Coronary artery (tissue), 2 donors: Measurements from ENCODE around the gene CFAP45.

Experiments
- DNase-seq: peaks from one replicate; pipeline ENCODE4 v3.0.0-alpha.2; 2017; ENCODE audit warnings: low spot score
- H3K27ac ChIP-seq, 2 donors: fragments of 200-600 bp; sonication (generic); one replicate each; pipeline ENCODE4 v1.5.1; 2016 to 2019
- H3K4me3 ChIP-seq: fragments of 200-600 bp; sonication (generic); 2 replicates; pipeline ENCODE4 v1.5.1; 2016; ENCODE audit warnings: mild to moderate bottlenecking, moderate library complexity
- CTCF ChIP-seq: fragments of 200-600 bp; sonication (generic); IDR thresholded peaks from one replicate; pipeline ENCODE4 v1.5.1; 2019; ENCODE audit warnings: antibody characterized with exemption

CFAP45 gene

GRCh38 chr1:159857889-159858288 is 42.1 kb downstream of the CFAP45 start:
- no peak for TF ChIP-seq CTCF
- DNase-seq, result no peak
- H3K4me3 ChIP-seq, result no peak overlapping the region
- H3K27ac ChIP-seq, result no peak overlapping the region

- no peak overlapping the region for H3K4me3 ChIP-seq
- TF ChIP-seq CTCF, result no peak
- DNase-seq, result no peak
- no peak overlapping the region for H3K27ac ChIP-seq
These were observed 43.4 kb downstream of the CFAP45 start for GRCh38 chr1:159856576-159856975.

- no peak for DNase-seq
- Histone ChIP-seq H3K4me3 (peak overlapping the region; percentile 78), H3K27ac (peak overlapping the region; percentile 95 to 96)
- TF ChIP-seq CTCF, result no peak
These were observed 44.3 kb downstream of the CFAP45 start for GRCh38 chr1:159855709-159856108.

- no peak for TF ChIP-seq CTCF
- Histone ChIP-seq H3K27ac (peak overlapping the region; percentile 95 to 96), H3K4me3 (peak overlapping the region; percentile 78)
- DNase-seq, result peak; percentile 91
These were observed 45.2 kb downstream of the CFAP45 start for GRCh38 chr1:159854693-159855192.

GRCh38 chr1:159854116-159854692 is 45.8 kb downstream of the CFAP45 start:
- no peak for TF ChIP-seq CTCF
- peak; percentile 86 for DNase-seq
- H3K27ac ChIP-seq, result peak overlapping the region; percentile 95 to 96
- H3K4me3 ChIP-seq, result peak overlapping the region; percentile 78

- Histone ChIP-seq H3K27ac (peak overlapping the region; percentile 95 to 96), H3K4me3 (peak overlapping the region; percentile 78)
- no peak for DNase-seq
- no peak for TF ChIP-seq CTCF
These were observed 46.4 kb downstream of the CFAP45 start for GRCh38 chr1:159853417-159854115.

- no peak for TF ChIP-seq CTCF
- Histone ChIP-seq H3K27ac (no peak overlapping the region), H3K4me3 (no peak overlapping the region)
- DNase-seq, result no peak
These were observed 48.6 kb downstream of the CFAP45 start for GRCh38 chr1:159851407-159851806.
